HG03469 (cell line): ENCODE measurements around the gene NEURL1B.
"Not testable (repeated sequence)": the region's sequence is repeated elsewhere in the genome, so short reads cannot be mapped to it uniquely, and the experiment has no call there.

ENCODE experiments used
- ATAC-seq: cut with Tn5 transposase; IDR thresholded peaks from one replicate; pipeline ENCODE4 v1.9.1; 2021; ENCODE audit warnings: mild to moderate bottlenecking, moderate library complexity, moderate number of reproducible peaks; ENCODE audit not compliant: unreplicated experiment

Gene NEURL1B

DNA sequence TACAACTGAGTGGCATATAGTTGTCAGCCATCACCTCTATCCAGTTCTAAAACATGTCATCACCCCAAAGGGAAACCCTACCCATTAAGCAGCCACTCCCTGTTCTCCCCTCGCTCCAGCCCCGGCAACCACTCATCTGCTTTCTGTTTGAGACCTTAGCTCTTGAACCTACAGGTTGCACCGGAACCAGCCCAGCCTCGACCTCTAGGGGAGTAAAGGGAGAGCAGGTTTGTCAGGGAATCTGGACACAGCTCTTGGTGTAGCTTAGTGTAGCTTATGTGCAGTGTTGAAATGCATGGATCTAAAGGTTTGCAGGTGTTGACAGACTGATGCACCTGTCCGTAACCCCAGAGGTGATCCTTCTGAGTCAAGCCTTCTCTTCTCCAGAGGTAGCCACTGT, 30.0 kb downstream of the NEURL1B start:
- no peak for ATAC-seq

DNA sequence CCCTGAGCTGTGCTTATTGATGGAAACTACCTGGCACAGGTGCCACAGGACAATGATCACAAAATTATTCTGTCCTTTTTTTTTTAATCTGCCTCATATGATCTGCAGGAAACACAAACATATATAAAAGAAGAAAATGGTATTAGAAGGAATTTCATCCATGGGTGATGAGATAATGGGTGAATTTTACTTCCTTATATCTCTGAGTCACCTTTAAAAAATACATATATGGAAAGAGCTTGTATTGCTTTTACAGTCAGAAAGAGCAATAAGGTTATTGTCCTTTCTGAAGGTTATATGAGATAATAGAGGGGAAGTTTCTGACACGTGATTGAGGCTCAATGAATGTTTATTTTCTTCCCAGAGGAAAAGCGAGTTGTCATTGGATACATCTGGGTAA, 31.6 kb downstream of the NEURL1B start:
- ATAC-seq, result no peak

DNA sequence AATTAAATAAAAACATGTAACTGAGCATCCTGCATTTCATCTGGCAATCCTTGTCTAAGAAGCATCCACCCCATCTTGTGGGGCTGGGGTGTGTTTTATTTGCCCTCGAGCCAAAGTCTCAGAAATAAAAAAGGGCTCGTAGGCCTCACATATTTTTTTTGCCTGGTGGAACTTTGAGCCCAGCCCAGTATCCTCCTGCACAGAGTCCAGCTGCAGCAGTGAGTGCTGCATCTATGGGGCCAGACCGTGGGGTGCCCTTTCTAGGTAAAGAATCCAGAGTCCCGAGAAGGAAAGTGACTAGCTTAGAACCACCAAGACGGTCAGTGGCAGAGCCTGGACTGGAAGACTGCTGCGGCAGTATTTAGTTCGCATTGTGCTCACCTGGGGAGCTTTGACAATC, 33.1 kb downstream of the NEURL1B start:
- ATAC-seq, result no peak

DNA sequence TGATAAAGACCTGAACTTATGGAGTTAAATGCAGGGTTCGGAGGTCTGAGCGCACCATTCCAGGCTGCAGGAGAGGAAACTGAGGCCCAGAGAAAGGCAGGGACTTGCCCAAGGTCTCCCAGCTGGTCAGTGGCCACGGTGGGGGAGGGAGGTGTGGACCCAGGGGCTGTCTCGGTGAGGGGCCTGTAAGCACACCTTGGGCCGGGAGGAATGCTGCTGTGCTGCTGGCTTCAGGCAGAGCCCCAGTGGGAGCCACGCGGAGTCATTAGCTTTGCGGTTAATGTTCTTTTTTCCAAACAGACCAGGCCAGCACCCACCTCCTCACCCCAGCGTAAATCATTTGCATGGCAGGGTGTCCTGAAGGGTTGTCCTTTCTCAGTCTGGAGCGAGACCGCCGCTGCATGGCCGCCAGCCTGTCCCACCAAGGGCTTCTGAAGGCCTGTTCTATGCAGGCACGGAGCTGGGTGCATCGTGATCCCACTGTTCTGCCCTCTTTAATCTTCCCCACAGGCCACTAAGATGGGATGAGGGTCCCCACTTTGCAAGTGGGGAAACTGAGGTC, 35.9 kb downstream of the NEURL1B start:
- no peak for ATAC-seq

DNA sequence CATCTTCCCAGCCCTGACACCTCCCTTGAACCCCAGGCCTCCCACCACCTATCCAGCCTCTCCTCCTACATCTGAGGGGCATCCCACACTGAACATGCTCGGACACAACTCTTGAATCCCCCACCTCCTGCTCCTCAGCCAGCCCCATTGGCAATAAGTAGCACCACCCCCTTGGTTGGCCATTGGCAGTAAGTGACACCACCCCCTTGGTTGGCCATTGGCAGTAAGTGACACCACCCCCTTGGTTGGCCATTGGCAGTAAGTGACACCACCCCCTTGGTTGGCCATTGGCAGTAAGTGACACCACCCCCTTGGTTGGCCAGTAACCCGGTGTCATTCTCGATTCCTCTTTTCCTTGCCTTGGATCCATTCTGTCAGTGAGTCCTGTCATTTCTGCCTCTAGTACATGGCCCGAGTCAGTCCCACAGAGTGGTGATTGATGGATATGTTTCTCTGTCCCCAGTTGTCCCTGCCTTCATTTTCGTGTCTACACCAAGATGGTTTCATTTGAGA, 37.4 kb downstream of the NEURL1B start:
- ATAC-seq, result not testable (repeated sequence)

DNA sequence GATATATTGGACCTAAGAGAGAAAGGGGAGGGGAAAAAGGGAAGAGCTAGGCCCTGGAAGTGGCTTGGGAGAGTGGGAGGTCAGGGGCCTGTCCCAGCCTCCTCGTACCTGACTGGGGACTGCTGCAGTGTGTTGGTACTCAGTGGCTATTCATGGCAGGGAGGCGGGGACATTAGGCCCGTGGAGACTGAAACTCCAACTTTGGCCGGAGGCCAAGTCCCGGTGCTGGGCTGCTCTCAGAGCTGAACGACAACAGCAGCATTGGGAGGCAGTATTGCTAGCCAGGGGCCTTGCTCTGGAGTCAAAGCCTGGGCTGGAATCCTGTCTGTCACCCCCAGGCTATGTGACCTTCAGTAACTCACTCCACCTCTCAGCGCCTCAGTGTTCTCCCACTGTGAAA, 37.8 kb downstream of the NEURL1B start:
- ATAC-seq, result no peak

DNA sequence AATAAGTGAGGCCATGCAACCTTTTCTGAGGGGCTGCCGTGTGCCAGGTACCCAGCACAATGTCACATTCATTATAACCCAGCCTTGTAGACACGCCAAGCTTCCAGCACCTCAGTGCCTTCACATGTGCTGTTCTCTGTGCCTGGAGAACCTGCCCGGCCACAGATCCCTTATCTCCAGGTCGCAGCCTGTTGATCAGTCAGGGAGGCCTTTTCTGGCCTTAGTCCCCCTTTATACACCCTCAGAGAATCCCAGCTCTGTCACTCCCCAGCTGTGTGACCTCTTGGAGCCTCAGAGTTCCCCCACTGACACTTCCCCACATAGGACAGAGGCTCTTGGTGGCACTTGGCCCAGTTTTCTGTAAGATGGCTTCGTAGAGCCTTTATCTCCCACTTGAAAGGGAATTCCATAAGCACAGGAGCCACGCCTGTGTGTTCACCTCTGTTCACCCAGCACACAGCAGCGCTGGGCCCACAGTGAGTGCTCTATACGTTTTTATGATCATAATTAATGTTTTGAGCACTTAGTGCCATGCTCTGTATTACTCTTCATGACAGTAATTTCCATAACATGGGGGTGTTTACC, 38.7 kb downstream of the NEURL1B start:
- ATAC-seq, result no peak

DNA sequence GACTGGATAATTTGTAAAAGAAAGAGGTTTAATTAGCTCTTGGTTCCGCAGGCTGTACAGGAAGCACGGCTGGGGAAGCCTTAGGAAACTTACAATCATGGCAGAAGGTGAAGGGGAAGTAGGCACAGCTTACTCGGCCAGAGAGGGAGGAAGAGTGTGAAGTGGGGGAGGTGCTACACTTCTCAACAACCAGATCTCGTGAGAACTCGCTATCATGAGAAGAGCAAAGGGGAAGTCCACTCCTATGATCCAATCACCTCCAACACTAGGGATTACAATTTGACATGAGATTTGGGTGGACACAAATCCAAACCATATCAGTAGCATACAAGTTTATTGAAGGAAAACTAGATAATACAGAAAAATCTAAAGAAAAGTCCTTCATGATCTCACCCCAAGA, 39.9 kb downstream of the NEURL1B start:
- no peak for ATAC-seq

DNA sequence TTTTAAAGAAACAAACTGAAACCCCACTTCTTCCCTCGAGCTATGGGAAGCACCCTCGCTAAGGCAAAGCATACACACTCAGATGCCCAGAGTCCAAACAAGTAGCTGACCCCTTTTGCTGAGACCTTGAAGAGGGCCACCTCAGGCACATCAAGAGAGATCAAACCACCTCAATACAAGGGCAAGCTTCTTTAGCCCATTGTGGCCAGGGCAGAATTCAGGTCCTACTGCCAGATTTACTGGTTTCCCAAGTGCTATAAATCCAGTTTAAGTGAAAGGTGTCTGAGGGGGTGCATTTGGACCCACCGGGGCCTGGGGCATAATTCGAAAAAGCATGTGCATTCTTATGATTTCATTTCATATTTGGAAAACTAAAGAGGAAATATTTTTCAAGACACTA, 40.4 kb downstream of the NEURL1B start:
- no peak for ATAC-seq

DNA sequence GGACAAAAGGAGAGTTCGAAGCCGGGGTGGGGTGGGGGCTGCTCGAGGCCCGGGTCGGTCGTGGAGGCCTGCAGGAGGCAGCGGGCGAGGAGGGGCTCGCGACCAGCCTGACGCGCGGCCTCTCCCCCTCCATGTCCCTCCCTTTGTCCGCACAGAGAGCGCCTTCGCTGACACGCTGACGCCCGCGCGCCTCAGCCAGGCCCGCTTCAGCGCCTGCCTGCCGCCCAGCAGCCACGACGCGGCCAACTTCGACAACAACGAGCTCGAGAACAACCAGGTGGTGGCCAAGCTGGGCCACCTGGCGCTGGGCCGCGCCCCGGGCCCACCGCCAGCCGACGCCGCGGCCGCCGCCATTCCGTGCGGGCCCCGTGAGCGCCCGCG, 42.2 kb downstream of the NEURL1B start:
- ATAC-seq, result no peak

DNA sequence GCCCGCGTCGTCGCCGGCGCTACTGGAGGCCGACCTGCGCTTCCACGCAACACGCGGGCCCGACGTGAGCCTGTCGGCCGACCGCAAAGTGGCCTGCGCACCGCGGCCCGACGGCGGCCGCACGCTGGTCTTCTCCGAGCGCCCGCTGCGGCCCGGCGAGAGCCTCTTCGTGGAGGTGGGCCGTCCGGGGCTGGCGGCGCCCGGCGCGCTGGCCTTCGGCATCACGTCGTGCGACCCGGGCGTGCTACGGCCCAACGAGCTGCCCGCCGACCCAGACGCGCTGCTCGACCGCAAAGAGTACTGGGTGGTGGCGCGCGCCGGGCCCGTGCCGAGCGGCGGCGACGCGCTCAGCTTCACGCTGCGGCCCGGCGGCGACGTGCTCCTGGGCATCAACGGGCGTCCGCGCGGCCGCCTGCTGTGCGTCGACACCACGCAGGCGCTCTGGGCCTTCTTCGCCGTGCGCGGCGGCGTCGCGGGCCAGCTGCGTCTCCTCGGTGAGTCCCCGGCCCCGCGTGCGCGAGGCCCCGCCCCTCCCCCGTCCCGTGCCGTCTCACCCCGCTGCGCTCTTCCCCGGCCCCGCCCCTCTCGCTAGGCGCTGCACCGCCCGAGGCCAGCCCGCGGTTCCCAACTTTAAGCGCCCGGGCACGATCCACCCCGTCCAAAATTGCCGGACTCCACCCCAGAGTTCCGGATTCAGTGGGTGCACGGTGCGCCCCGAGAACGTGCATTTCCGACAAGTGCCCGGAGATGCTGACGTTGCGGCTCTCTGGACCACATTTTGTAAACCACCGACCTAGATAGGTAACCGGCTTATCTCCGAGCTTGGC, 42.8 kb downstream of the NEURL1B start:
- no peak for ATAC-seq

DNA sequence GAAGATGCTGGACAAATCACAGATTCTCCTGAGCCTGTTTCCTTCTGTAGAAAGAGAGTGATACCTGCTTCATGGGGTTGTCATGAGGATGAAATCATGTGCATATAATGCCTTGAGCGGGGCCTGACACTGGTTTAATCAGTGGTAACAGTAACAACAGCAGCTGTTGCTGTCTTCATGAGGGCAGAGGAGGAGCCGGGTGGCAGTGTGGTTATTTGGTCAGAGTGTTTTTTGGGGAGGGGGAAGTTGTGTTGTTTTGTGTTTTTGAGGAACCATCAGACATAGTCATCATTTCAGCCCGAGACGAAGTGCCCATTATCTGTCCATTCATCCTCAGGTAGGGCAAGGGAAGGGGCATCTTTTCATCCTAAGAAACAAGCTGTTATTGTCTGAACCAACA, 44.0 kb downstream of the NEURL1B start:
- no peak for ATAC-seq

DNA sequence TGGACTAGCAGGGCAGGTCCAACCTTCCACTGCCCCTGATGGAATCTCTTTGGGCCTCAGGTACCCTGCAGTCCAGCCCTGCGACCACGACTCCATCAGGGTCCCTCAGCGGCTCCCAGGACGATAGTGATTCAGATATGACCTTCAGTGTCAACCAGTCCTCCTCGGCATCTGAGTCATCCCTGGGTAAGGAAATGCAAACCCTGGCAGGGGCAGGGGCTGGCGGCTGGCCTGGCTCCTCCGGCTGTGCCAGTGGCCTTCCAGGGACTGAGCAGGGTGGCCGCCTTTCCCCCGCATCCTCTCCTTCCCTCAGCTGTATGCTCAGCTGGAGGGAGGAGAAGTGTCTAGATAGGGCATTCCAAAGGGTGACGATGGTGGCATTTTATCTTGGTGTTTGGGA, 45.0 kb downstream of the NEURL1B start:
- no peak for ATAC-seq

DNA sequence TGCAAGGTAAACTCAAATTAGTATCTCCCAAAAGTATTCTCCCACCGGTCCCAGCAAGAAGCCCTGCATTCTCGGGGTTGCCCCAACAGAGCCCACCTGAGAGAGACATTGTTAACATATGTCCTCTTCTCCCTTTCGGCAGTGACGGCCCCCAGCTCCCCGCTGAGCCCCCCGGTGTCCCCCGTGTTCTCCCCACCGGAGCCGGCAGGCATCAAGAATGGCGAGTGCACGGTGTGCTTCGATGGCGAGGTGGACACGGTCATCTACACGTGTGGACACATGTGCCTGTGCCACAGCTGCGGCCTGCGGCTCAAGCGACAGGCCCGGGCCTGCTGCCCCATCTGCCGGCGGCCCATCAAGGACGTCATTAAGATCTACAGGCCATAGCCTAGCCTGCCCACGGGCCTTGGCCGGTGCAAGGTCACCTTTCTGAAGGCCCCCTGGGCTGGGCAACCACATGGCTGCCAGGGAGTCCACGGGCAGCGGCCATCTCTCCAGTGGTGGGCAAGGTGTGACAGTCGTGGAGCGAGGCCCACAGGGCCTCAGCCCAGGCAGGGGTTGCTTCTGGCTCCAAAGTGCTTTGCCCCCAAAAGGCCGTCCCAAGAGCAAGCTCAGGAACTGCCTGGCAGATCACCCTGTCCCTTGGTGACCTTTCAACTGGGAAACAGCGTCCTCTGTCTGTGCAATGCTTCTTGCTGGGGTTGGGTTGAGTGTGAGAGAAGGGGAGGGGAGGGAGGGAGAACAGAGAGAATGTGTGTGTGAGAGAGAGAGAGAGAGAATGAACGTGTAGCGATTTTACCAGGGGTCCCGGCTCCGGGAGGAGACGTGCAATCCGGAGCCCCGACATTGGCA, 45.7 kb downstream of the NEURL1B start:
- ATAC-seq, result no peak

DNA sequence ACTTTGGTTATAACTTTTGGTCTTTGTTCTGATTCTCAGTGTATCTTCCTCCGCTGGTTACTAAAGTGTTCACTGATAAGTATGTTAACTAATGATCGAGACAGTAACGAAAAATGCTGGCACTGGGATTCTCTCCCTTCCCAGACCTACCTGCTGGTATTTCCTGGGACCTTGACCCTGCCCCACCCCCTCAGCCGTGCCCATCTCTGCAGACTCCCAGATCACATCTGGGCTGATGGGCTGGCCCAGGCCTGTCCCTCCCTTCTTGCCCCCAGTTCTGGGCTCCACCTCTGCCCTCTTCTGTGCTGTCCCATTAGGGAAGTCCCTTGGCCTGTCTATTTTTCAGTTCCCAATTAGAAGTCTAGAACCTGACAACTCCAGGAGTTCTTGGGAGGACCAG, 46.9 kb downstream of the NEURL1B start:
- no peak for ATAC-seq

DNA sequence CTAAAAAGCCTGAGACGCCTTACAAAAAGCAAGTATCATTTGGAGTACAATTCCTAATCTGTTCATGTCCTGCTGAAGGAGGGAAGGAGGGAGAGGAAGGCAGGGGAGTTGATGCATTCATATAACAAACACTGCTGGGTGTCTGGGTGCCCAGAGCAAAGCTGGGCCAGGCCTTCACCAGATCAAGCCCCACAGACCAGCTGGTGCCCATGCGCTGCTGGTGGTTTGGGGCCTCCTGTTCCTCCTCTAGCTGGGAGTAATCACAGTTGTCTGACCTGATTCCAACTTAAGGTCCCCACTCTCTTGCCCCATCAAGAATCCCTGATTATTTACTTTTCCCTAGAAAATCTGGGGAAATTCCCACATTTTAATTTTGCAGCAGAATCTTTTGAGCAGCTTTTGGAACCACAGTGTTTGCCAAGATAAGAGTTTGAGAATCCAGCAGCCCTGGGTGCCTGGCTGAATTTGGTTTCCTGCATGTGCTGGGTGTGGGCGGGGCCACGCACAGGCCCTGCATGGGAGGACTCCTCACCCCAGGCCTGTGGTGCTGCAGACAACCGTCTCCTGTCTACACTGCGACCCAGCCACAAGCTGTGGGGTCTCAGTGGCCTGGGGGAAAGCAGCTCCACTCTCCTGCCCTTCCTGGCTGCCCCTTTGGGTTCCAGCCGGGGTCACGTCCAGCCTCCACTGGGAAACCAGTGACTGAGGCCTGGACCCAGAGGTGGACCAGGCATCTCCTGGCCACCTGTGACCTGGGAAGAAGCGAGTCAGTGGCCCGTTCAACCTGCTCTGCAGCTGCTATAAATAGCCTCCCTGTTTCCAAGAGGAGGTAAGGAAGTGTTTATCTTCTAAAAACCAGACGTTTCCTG, 47.5 kb downstream of the NEURL1B start:
- ATAC-seq, result no peak

DNA sequence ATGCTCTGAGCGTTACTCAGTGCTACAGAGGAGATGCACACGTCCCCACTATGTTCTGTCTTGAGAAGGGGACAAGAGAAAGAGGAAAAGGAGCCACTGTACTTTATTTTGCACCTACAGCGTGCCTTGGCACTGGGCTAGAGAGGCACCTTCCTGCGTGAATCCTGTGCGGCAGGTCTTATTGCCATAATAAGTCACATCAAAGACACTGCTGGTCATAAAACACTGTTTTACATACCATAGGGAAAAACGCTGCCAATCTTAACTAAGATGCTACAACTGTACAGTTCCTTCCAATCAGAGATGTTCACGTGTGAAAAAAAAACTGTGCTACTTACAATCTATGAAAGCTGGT, 48.1 kb downstream of the NEURL1B start:
- ATAC-seq, result no peak

DNA sequence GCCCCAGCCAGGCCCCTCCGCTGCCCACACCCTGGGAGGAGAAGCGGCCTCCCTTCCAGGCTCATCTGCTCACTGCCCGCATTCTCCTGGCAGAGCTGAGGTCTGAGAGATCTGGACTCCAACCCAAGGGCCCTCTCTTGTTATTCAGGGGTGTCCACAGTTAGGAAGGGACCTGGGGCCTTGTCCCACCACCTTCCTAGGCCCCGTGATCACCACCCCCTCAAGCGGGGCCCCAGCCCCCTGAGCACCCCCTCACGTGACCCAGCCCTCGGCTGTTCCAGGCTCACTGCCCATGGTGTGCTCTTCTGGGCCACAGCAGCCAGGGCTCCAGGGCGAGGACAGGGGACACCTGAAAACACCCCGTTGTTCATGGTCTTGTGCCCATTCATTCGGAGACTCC, 48.7 kb downstream of the NEURL1B start:
- no peak for ATAC-seq

DNA sequence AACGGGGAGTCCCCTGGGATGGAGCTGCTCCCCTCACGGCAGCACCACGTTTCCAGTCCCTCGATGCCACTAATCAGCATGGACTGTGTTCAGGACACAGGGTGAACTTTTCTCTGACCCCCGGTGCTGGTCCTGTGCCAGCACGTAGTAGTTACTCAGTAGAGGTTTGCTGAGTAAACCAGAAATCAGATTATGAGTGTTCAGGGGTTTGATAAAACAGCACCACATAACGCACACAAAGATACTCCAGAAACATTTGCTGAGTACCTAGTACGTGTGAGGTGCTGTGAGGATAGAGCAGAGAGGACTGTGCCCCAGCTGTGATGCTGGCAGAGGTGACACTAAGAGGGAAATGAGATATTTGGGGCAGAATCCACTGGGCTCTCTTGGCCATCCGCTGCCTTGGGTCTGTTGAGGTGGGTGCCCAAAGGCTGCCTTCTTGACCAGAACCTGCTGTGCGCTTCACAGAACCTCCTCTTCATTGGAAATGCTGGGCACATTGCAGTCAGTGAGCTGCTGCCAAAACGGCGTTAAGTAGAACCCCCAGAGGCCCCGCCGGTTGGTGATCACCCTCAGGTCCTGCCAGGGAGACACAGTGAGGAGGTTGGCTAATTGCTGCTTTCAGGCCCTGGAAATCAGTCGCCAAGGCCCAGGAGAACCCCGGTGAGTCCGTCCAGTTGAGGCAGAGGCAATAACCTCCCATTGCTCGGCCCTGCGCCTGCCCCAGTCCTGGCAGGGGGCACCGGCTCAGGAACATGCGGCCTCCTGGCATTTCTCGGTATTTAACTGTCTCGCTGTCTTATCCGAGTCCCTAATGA, 49.4 kb downstream of the NEURL1B start:
- peak; percentile 36 for ATAC-seq

DNA sequence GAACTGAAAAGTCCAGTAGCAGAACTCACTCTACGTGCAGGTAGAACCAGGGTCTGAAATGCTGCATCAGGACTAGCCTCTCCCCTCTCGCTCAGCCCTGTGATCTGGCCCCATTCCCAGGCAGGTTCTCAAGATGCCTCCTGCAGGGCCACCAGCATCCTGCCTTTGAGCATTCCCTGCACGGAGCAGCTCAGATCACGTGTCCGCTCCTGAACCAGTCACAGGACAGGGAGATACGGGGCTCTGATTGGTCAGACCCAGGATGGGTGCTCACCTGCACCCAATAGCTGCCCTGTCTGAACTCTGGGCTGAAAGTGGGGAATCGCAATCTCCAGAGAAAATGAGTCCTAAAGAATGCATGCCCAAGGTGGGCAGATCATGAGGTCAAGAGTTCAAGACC, 50.8 kb downstream of the NEURL1B start:
- no peak for ATAC-seq
